NOMO-1 treated with dmso at 0.1 percent for 144 hours (cell line): ENCODE measurements around the gene PAX5.

ENCODE experiments used
- DNase-seq: peaks from one replicate; lab custom pipeline; 2025; ENCODE audit not compliant: unreplicated experiment; lab: John Stamatoyannopoulos, UW

Gene PAX5

DNA sequence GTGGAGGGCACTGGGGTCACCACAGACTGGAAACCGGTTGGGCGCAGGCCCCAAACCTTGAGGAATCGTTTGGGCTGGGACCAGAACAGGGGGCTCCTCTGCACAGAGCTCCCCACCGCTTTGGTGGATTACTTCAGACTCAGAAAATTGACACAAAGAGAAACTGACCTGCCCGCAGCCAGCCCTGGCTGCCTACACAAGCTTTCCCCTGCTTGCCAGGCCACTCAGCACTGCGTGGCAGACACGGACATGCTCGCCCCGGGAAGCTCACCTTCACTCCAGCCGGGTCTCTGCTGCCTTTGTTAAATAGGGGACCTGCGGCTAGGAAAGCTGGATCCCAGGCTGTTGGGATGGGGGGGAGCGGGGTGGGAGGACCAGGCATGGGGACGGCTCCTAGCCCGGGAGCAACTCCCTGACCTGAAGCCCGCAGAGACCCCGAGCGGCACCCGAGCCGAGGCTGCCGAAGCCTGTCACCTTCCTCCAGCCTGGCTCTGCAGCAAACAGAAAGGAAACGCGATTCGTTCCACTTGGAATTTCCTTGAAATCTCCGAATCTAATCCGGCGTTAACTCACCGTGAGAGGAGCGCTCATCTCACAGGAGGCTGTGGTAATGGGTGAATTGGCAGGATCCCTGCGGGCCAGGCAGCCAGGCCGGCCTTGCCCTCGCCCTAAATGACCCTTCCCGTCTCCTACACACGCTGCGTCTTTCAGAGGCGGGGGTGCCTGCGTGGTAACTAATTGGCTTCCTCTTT lies 8.8 kb downstream of the PAX5 start:
- DNase-seq, result no peak

GRCh38 chr9:37017546-37017945 lies 16.5 kb downstream of the PAX5 start:
- DNase-seq, result no peak

GRCh38 chr9:37011530-37011929 lies 22.5 kb downstream of the PAX5 start:
- DNase-seq, result no peak

- DNase-seq, result no peak
These were observed 23.1 kb downstream of the PAX5 start for GRCh38 chr9:37010976-37011375.

DNA sequence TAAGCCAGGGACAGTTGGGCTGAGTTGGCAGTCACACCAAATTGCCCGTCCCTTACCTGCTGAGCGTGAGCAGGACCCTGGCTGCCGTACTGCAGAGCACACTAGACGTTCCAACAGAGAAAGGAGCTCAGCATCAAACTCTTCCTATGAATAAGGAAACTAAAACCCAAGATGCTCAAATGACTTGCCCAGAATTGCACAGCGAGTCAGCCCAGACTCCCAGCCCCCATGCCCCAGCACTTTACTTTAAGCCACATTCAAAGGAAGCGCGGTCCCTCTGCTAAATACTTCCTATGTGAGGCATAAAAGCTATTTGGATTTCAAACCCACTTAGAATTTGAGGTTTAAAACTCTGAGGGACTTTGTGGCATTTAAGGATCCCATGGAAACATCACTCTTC lies 23.9 kb downstream of the PAX5 start:
- DNase-seq, result no peak

- no peak for DNase-seq
These were observed 26.8 kb downstream of the PAX5 start for GRCh38 chr9:37007295-37007694.

GRCh38 chr9:37005517-37006140 lies 28.4 kb downstream of the PAX5 start:
- no peak for DNase-seq

GRCh38 chr9:37004424-37004935 lies 29.6 kb downstream of the PAX5 start:
- DNase-seq, result no peak

- no peak for DNase-seq
These were observed 31.5 kb downstream of the PAX5 start for GRCh38 chr9:37002413-37003217.

DNA sequence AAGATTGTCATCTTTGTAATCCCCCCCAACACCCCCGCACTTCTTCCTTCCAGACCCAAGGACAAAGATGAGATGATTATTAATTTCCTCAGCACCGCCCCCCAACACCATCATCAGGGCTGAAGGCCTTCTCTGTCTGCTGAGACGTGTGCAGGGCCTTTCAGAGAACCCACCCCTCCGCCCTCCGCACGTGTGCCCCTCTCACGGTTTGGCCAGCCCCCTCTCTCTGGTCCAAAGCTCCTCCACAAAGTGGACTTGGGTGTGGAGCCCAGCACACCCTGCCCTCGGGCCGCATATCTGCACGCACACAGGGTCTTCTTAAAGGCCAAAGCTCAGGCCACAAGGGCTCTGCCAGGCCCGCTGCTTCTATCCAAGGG lies 32.0 kb downstream of the PAX5 start:
- DNase-seq, result no peak

DNA sequence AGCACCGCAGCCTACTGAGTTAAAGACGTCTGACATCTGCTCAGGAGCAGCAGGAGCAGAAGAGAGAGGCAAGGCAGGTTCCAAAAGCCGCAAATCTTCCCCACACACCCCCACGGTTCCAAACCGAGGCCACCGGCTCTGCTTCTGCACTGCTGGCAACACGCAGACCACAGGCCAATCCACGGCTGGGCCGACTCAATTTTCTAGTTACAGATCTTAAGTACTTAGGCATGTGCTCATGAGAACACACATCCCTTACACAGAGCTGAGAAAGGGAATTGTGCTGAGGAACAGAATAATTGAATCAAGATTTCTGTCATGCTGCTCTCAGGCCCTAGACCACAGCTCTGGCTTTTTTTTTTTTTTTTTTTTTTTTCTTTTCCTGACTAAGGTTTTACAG lies 32.6 kb downstream of the PAX5 start:
- DNase-seq, result no peak

DNA sequence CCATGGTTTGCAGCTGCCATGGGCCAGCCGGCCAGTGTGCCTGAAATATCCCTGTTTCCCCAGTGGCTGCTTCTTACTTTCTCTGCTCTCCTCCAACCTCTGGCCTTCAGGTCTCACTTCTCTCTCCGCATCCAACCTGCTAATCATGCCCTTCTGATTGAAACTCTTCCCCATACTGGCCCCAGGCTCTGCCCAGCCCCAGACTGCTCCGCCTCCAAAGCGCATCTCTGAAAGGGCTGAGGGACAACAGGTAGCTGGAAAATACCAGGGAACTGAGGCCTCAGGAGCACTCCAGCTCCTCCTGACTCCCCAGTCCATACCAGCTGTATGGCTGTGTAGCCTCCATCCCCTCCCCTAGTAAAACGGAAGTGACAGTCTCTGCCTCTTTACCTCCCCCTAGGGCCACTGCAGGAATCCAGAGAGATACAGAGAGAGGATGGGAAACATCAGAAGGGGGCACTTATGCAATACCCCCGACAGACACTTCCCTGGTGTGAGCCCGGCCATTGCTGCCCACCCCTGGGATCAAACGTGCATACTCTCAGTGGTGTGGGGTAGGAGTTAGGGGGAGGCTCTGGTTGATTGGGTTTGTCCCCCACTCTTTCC lies 34.2 kb downstream of the PAX5 start:
- DNase-seq, result no peak

DNA sequence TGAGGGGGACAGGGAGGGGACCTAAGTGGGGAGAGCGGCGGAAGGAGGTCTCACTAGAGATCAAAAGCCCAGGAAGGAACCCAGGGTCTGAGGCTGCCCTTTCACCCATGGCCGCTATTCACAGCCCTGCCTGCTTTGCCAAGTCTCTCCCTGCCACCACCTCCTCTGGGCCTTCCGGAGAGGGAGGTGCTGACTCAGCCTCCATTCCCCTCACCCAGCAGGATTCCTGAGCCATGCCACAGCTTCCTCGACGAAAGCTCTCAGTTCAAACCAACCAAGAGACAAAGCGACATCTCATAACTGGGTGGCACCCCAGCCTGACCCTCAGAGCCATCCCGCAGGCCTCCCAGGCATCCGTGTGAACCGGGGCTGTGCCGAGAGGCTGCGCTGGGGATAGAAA lies 36.7 kb downstream of the PAX5 start:
- no peak for DNase-seq

GRCh38 chr9:36996706-36997086 lies 37.4 kb downstream of the PAX5 start:
- DNase-seq, result no peak

DNA sequence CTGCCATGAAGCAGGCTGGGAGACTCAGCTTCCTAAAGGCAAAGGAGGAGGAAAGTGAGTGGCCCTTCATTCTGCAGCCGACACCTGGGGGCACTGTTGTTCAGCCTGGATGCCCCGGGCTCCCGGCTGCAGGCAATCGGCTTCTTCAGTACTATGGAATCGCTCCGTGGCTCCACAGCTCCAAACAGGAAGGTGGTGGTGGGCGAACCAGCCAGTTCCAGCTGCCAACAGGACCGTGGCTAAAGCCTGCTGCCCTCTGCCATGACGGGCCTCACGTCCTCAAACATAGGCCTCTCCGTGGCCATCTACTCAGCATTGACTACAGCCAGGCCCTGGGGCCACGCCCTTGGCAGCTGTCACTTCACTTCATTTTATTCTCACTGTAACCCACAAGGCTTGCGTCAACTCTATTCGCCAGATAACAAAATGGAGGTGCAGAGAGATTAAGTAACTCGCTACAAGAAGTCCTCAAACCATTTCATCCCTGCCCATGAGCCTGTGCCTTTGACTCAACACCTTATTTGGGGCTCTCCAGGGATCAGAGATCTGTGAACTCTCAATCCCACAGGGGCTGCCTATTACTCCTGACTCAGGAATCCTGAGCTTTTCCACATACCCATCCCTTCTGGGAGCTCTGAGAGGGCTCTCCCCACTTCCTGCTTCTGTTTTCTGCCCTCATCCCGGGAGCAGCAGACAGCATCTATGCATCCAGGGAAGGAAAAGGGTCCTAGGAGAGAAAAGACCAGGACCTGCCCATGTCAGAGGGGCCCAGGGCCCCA lies 38.0 kb downstream of the PAX5 start:
- peak; percentile 42 for DNase-seq

- DNase-seq, result no peak
These were observed 39.9 kb downstream of the PAX5 start for GRCh38 chr9:36993933-36994764.

GRCh38 chr9:36992501-36993316 lies 41.4 kb downstream of the PAX5 start:
- no peak for DNase-seq

GRCh38 chr9:36991516-36992134 lies 42.4 kb downstream of the PAX5 start:
- DNase-seq, result no peak

DNA sequence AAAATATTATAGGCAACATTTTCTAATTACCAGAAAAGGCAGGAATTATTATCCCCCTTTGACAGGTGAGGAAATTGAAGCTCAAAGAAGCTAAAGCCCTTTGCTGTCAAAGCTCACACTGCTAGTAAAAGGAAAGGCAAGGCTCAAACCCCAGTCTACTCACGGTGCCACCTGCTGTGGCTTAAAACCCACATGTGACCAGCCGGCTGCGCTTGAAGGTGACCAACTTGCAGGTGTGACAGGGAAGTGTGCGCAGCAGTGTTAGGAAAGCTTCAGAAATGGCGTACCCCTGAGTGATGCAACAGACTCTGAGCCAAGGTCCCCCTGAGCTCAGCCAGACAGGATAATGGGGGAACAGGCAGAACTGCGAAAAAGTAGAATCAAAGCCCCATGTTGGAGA lies 45.2 kb downstream of the PAX5 start:
- DNase-seq, result no peak
